Measurements from ENCODE around the gene LHFPL3.
"Not testable (repeated sequence)": the region's sequence is repeated elsewhere in the genome, so short reads cannot be mapped to it uniquely, and the experiment has no call there.

The LHFPL3 gene

DNA sequence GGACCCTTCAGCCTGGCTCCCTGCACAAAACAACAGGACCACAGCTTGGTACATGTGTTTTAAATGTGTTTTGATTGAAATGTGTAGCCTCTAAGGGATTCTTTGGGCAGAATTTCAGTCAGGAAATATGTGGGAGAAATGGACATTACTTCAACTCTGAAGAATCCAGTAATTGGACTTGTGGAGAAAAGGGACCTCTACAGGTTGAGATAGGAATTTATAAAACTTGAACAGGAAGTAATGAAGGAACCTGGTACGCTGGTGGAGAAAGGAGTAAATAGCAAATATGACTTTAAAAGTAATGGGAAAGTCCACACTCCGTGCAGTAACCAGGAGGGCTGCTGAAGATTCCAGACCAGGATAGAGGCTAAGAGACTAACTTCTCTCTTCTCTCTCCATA is 220.5 kb downstream of the LHFPL3 start:
- peak; percentile 44 for DNase-seq

DNA sequence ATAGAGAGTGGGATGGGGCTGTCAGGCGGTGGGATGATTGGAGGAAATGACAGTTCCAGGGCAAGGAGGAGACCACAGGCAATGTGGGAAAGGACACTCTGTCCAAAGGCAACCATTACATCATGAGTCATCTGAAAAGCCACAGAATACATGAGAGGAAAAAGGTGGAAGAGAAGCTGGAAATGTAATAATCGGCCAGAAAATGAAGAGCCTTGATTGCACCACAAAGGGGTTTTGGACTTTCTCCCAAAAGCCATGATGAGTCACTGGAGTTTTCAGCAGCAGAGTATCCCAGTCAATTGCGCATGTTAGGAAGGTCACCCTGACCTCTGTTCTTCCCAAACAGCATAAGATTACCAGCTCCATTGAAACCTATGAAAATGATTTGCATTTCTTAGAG is 222.0 kb downstream of the LHFPL3 start:
- no peak for DNase-seq
- in situ Hi-C loops (cut with HindIII; ENCODE audit: low pct_ligation_motif_present, low pct_unique_long_range_greater_than_20kb, low sequenced_read_pairs): no loop called here

More for the DNA sequence above, 220.5 kb downstream of the LHFPL3 start:
- in situ Hi-C loops (cut with HindIII; ENCODE audit: low pct_ligation_motif_present, low pct_unique_long_range_greater_than_20kb, low sequenced_read_pairs): no loop called here

DNA sequence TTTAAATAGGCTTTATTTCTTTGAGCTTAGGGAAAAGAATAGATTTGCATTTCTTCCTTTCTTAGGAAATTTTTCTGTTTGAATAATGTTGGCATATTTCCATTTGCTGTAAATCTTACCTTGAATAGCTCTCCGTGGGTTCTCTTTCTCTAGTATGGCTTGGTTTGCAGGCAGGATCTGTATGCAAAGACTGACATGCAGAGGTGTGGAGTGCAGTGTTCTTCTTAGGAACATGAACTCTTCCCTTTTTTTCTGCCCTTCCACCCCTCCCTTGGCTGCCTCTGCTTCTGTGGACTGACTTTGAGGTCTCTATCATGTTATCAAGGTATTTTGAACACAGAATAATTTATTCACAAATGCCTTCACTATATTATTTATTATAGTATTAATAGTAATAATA is 222.8 kb downstream of the LHFPL3 start:
- in situ Hi-C loops (cut with HindIII; ENCODE audit: low pct_ligation_motif_present, low pct_unique_long_range_greater_than_20kb, low sequenced_read_pairs): no loop called here
- DNase-seq: no peak

DNA sequence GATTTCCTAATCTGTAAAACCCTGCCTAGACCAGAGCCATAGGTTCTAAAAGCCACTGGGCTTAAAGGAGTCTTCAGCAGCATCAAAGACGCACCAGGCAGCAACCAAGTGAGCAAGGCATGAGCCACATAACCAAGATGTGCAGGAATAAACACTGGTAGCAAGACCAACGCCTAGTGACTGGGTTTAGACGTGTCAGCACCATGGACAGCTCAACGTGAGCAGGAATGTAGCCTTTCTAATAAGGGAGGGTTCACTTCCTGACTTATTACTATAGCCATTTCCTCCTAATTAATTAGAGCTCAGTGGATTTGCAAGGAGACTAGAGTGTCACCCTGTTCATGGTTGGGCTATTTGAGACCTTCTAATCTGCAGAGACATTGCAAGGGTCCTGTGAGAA is 223.7 kb downstream of the LHFPL3 start:
- peak; percentile 70 for DNase-seq

GRCh38 chr7:104553074-104553473 is 224.7 kb downstream of the LHFPL3 start:
- in situ Hi-C loops (cut with HindIII; ENCODE audit: low pct_ligation_motif_present, low pct_unique_long_range_greater_than_20kb, low sequenced_read_pairs): no loop called here
- DNase-seq: no peak

More for the DNA sequence above, 223.7 kb downstream of the LHFPL3 start:
- in situ Hi-C loops (cut with HindIII; ENCODE audit: low pct_ligation_motif_present, low pct_unique_long_range_greater_than_20kb, low sequenced_read_pairs): no loop called here

DNA sequence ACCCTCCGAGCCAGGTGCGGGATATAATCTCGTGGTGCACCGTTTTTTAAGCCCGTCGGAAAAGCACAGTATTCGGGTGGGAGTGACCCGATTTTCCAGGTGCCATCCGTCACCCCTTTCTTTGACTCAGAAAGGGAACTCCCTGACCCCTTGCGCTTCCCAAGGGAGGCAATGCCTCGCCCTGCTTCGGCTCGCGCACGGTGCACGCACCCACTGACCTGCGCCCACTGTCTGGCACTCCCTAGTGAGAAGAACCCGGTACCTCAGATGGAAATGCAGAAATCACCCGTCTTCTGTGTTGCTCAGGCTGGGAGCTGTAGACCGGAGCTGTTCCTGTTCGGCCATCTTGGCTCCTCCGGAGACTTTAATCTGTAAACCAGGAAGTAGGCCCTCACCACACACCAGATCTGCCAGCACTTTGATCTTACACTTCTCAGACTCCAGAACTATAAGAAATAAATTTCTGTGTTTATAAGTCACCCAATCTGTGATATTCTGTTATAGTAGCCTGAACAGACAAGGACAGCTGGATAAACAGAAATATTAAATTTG is 235.0 kb downstream of the LHFPL3 start:
- DNase-seq: not testable (repeated sequence)

DNA sequence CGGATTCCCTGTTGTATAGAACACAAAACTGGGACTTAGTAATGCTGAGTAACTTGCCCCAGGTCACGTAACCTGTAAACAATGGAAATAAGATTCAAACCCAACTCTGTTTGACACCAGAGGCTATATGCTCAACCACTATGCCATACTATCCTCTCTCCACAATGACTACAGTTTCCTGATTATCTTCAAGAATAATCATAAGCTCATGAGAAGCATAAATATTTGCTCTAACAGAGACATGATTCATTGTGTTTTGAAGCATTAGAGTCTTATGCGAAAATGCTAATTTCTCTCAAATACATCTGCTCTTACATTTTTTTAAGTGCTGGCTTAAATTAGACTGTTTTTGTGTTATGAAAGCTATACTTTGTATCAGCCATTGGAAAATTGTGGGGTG is 241.3 kb downstream of the LHFPL3 start:
- DNase-seq: no peak
- in situ Hi-C loops (cut with HindIII; ENCODE audit: low pct_ligation_motif_present, low pct_unique_long_range_greater_than_20kb, low sequenced_read_pairs): no loop called here

More for the DNA sequence above, 235.0 kb downstream of the LHFPL3 start:
- in situ Hi-C loops (cut with HindIII; ENCODE audit: low pct_ligation_motif_present, low pct_unique_long_range_greater_than_20kb, low sequenced_read_pairs): not testable (repeated sequence)

DNA sequence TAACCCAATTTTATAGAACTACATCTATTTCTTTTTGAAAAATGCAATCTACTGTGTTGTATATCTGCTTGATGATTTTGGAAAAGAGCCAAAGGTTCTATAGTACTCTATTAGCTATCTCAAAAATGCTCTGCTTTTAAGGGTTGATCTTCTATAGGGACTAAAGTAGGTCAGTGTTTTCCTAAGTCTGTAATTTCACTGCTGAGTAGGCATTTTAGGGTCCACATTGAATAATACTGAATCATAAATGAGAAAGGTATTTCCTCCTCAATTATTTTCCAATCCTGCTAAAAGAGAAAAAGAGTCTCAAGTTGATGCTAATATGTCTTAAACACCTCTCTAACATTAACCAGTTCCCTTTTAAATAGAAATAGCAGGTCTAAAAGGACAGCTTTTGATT is 244.2 kb downstream of the LHFPL3 start:
- no peak for DNase-seq
- in situ Hi-C loops (cut with HindIII; ENCODE audit: low pct_ligation_motif_present, low pct_unique_long_range_greater_than_20kb, low sequenced_read_pairs): no loop called here

DNA sequence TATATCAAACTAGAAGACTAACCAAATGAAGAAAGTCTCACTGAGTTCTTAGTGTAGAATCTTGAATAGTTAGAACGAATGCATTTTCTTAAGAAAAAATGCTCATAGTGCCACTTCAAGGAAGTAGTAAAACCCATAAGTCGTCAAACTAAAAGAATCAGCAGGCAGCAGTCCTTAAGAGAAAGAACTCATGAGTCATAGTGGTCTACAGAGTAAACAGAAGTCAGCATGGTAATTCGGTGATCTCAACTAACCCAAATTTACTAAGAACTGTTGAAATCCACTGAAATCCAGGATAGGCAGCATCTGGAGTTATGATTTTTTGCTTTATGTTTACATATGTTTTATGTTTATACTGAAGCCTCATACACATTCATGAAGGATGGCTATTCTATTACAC is 256.2 kb downstream of the LHFPL3 start:
- no peak for DNase-seq
- in situ Hi-C loops (cut with HindIII; ENCODE audit: low pct_ligation_motif_present, low pct_unique_long_range_greater_than_20kb, low sequenced_read_pairs): no loop called here

- DNase-seq; in situ Hi-C loops (cut with HindIII; ENCODE audit: low pct_ligation_motif_present, low pct_unique_long_range_greater_than_20kb, low sequenced_read_pairs): not testable (repeated sequence)
These were observed 267.2 kb downstream of the LHFPL3 start for GRCh38 chr7:104595591-104595990.

DNA sequence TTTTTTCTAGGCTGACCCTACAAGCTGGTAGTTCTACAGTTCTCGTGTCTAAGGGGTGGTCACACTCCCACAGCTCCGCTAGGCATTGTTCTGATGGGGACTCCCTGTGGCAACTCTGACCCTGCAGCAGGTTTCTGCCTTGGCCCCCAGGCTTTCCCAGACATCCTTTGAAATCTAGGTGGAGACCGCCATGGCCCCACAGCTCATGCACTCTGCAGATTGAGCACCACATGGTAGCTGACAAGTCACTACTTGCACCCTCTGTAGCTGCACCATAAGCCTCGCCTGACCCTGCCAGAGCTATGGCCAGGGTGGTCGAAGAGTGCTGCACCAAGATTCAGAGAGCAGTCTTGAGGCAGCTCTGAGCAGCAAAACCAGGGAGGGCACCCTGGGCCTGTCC is 275.6 kb downstream of the LHFPL3 start:
- DNase-seq: no peak
- in situ Hi-C loops (cut with HindIII; ENCODE audit: low pct_ligation_motif_present, low pct_unique_long_range_greater_than_20kb, low sequenced_read_pairs): no loop called here

DNA sequence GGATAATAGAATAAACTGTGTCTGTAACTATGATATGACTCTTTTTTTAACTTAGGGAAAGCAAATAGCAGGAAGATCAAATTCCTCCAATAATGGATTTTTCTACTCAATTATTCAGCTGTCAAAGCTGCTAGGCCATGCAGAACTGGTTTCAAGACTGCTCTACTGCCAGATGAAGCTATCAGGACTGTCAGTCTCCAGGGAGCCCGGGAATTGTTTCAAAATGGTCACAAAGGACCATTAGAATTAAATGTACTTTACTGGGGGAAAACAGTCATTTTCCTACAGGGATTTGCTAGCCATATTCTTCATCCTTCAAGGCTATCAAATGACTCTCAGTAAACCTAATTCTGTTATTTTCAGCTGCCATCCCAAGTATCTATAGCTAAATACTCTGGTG is 276.3 kb downstream of the LHFPL3 start:
- no peak for DNase-seq
- in situ Hi-C loops (cut with HindIII; ENCODE audit: low pct_ligation_motif_present, low pct_unique_long_range_greater_than_20kb, low sequenced_read_pairs): no loop called here

- in situ Hi-C loops (cut with HindIII; ENCODE audit: low pct_ligation_motif_present, low pct_unique_long_range_greater_than_20kb, low sequenced_read_pairs): no loop called here
- DNase-seq: no peak
These were observed 292.9 kb downstream of the LHFPL3 start for GRCh38 chr7:104621321-104621720.

GRCh38 chr7:104625956-104626355 is 297.6 kb downstream of the LHFPL3 start:
- in situ Hi-C loops (cut with HindIII; ENCODE audit: low pct_ligation_motif_present, low pct_unique_long_range_greater_than_20kb, low sequenced_read_pairs): no loop called here
- no peak for DNase-seq

GRCh38 chr7:104627516-104627915 is 299.1 kb downstream of the LHFPL3 start:
- in situ Hi-C loops (cut with HindIII; ENCODE audit: low pct_ligation_motif_present, low pct_unique_long_range_greater_than_20kb, low sequenced_read_pairs): no loop called here
- peak; percentile 51 for DNase-seq

DNA sequence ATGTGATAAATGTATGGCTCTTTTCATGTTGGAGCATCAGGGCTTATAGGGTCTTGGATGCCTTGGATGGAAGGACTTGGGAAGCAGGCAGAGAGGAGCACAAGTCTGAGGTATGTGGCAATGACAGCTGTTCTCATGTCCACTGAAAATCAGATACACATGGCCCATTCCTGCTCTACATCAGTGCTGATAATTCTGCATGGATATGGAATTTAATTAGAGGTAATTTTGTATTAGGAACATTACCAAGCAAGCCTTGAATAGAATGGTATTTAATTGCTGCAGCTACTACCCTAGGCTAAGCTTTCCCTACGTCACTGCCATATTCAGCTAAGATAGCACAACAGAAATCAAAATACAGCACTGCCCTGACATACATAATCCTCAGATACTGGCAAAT is 299.6 kb downstream of the LHFPL3 start:
- in situ Hi-C loops (cut with HindIII; ENCODE audit: low pct_ligation_motif_present, low pct_unique_long_range_greater_than_20kb, low sequenced_read_pairs): no loop called here
- no peak for DNase-seq

DNA sequence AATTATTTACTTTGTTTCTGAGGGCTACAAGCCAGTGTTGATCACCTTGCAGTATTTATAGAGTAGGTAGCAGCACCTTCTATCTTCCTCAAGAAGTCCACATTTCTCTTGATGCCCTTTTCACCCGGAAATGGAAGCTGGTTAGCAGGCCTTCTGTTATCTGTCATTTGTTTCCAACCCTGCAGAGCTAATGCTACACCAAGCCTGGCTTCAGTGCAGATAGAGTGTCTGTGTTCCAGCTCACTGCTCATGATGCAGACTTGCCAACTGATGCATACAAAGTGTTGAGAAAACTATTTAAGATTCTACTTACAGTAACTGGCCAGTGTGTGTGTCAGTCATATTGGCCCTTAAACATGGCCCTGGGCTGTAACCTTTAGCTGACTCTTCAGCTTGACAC is 301.0 kb downstream of the LHFPL3 start:
- DNase-seq: no peak
- in situ Hi-C loops (cut with HindIII; ENCODE audit: low pct_ligation_motif_present, low pct_unique_long_range_greater_than_20kb, low sequenced_read_pairs): no loop called here

DNA sequence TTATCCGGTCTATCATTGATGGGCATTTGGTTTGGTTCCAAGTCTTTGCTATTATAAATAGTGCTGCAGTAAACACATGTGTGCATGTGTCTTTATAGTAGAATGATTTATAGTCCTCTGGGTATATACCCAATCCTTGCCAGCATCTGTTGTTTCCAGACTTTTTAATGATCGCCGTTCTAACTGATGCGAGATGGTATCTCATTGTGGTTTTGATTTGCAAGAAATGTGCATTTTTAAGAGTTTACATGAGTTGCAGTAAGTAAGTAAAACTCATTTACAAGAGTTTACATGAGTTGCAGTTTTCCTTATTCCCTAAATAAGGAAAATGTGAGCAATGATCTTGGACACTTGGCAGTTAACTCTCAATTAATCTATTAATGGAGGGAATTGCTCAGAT is 312.1 kb downstream of the LHFPL3 start:
- in situ Hi-C loops (cut with HindIII; ENCODE audit: low pct_ligation_motif_present, low pct_unique_long_range_greater_than_20kb, low sequenced_read_pairs): no loop called here
- no peak for DNase-seq

DNA sequence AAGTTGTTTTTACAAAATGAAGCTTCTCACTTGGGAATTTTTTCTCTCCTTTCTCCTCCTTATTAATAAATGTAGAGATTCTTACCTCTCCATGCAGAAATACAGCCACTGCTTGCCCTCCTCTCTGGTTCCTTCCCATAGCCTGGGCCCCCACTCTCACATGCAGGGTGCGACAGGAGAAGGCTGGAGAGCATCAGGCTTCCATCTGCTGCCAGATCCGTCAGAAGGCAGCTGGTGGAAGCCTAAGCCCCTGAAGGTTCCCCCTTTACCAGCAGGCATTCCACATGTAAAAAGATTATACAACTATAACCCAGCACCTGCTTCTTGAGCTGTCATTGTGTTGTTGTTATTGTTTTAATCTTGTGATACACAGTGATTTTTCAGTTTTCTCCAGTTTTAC is 314.2 kb downstream of the LHFPL3 start:
- in situ Hi-C loops (cut with HindIII; ENCODE audit: low pct_ligation_motif_present, low pct_unique_long_range_greater_than_20kb, low sequenced_read_pairs): no loop called here
- DNase-seq: no peak

DNA sequence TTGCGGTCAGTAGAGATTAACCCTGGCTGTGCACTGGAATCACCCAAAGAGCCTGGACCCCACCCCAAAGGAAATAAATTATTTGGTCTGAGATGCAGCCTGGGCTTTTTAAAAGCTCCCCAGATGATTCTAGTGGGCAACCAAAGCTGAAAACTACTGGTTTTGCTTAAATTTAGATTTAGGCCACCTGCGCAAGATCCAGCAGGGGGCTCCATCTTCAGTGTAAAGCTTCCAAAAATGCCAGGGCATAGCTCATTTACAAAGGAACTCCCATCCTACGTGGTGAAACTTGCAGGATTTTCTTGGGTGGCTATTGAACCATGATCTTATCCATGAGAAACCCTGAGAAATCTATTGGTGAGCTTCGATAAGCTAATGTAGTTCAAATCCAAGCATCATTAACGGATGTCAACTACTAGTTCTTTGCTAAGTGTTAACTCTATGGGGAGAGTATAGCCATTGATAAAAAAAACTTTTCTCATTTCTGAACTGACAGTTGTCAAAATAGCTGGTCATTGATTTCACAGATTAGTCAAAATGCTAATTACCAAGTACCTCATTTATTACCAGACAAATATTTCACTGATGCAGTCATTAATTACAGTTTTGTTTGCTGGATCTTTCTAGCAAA is 315.3 kb downstream of the LHFPL3 start:
- peak; percentile 40 for DNase-seq
- in situ Hi-C loops (cut with HindIII; ENCODE audit: low pct_ligation_motif_present, low pct_unique_long_range_greater_than_20kb, low sequenced_read_pairs): no loop called here

Data from ACHN (cell line).